ENCODE results near the gene GRK4.
"Not testable (repeated sequence)": the region's sequence is repeated elsewhere in the genome, so short reads cannot be mapped to it uniquely, and the experiment has no call there.

Gene GRK4

GRCh38 chr4:2963175-2963965 lies at the start of gene GRK4, which contains the start of gene NOP14:
TSS of gene GRK4 (plus strand) at chr4:2963571. CDS start at chr4:2964071, 500 bp downstream.
TSS of gene NOP14 (minus strand) at chr4:2963406. CDS start at chr4:2963319, 87 bp downstream.
- peak; percentile 92 to 95 (median 94) for DNase-seq (ENCODE audit: low read depth in 3 of 3)

DNA sequence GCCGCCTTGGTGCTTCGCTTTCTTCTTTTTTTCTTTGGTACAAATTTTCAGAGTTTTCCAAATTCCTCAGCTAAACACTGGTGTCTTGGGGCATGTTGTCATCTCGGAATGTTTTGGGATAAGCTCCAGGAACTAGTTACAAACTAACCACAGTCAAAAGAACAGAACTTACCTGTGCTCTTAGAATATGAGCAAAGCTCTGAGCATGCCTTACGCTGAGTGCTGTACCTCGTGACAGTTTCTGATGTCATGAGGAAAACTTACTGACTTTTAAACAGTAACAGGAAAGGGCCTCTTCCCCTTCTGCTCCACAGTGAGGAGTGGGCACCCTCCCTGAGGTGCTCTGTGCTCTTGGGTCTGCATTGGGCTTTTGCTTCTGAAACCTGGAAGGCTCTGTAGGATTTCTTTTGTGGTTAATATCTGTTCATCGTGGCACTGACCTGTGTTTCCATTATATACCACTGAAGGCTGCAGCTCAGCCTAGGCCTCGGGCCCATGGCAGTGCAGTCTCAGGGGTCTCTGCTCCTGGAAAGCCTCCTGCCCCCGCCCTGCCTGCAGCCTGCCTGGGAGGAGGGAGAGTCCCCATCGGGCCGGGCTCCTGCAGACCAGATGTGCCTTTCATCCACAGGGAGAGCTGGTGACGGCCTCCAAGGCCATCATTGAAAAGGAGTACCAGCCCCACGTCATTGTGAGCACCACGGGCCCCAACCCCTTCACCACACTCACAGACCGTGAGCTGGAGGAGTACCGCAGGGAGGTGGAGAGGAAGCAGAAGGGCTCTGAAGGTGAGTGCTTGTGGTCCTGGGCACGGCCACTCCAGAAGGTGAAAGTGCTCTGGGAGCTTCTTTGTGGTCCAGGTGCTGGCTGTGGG lies 48.9 kb upstream of the GRK4 start:
- DNase-seq (ENCODE audit: low read depth in 3 of 3): no peak

- DNase-seq (ENCODE audit: low read depth in 3 of 3): no peak
Measured at GRCh38 chr4:2915789-2916188, 47.6 kb upstream of the GRK4 start.

- DNase-seq (ENCODE audit: low read depth in 3 of 3): not testable (repeated sequence)
Measured at GRCh38 chr4:2916696-2917095, 46.7 kb upstream of the GRK4 start.

- DNase-seq (ENCODE audit: low read depth in 3 of 3): not testable (repeated sequence)
Measured at GRCh38 chr4:2918300-2918699, 45.1 kb upstream of the GRK4 start.

DNA sequence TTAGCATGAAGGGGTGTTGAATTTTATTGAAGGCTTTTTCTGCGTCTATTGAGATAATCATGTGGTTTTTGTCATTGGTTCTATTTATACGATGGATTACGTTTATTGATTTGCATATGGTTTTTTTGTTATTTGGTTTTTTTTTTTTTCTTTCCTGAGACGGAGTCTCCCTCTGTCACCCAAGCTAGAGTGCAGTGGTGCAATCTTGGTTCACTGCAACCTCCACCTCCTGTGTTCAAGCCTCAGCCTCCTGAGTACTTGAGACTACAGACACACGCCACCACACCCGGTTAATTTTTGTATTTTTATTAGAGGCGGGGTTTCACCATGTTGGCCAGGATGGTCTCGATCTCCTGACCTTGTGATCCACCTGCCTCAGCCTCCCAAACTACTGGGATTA lies 44.7 kb upstream of the GRK4 start:
- not testable (repeated sequence) for DNase-seq (ENCODE audit: low read depth in 3 of 3)

DNA sequence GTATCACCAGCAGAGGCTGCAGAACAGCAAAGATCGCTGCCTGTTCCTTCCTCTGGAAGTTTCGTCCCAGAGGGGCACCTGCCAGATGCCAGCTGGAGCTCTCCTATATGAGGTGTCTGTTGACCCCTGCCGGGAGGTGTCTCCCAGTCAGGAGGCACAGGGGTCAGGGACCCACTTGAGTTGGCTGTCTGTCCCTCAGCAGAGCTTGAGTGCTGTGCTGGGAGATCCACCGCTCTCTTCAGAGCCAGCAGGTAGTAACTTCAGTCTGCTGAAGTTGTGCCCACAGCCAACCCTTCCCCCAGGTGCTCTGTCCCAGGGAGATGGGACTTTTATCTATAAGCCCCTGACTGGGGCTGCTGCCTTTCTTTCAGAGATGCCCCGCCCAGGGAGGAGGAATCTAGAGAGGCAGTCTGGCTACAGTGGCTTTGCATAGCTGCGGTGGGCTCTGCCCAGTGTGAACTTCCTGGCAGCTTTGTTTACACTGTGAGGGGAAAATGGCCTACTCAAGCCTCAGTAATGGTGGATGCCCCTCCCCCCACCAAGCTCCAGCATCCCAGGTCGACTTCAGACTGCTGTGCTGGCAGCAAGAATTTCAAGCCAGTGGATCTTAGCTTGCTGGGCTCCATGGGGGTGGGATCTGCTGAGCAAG lies 40.8 kb upstream of the GRK4 start:
- not testable (repeated sequence) for DNase-seq (ENCODE audit: low read depth in 3 of 3)

DNA sequence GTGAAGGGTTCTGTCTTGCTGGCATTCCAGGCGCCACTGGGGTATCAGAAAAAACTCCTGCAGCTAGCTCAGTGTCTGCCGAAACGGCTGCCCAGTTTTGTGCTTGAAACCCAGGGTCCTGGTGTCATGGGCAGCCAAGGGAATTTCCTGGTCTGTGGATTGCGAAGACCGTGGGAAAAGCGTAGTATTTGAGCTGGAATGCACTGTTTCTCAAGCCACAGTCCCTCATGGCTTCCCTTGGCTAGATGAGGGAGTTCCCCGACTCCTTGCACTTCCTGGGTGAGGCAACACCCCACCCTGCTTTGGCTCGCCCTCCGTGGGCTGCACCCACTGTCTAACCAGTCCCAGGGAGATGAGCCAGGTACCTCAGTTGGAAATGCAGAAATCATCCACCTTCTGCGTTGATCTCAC lies 40.2 kb upstream of the GRK4 start:
- DNase-seq (ENCODE audit: low read depth in 3 of 3): no peak

DNA sequence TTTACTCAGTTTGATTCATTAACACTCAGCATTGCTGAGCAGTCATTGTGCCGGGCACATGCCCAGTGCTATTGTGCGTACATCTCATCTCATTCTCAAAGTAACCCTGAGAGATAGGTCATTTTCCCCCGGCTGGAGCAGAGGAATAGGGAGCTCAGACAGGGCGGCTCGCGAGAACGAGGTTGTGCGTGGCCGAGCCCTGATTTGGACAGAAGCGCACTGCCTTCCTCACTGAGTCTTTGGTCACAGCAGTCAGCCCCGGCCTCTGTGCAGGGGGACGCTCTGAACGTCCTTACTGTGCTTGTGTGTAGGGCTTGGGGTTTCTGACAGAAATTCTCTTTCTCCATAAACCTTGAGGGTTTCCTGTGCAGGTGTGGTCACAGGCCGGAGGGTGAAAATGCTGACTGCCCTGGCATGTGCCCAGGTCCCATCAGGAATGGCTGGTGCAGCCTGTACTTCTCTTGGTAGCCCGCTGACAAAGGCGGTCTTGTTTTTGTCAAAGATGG lies 39.6 kb upstream of the GRK4 start:
- no peak for DNase-seq (ENCODE audit: low read depth in 3 of 3)

GRCh38 chr4:2924286-2924685 lies 39.1 kb upstream of the GRK4 start:
- DNase-seq (ENCODE audit: low read depth in 3 of 3): no peak

GRCh38 chr4:2924765-2925301 lies 38.5 kb upstream of the GRK4 start:
- no peak for DNase-seq (ENCODE audit: low read depth in 3 of 3)

- DNase-seq (ENCODE audit: low read depth in 3 of 3): no peak
Measured at GRCh38 chr4:2925496-2925895, 37.9 kb upstream of the GRK4 start.

- no peak for DNase-seq (ENCODE audit: low read depth in 3 of 3)
Measured at GRCh38 chr4:2925931-2926860, 37.2 kb upstream of the GRK4 start.

DNA sequence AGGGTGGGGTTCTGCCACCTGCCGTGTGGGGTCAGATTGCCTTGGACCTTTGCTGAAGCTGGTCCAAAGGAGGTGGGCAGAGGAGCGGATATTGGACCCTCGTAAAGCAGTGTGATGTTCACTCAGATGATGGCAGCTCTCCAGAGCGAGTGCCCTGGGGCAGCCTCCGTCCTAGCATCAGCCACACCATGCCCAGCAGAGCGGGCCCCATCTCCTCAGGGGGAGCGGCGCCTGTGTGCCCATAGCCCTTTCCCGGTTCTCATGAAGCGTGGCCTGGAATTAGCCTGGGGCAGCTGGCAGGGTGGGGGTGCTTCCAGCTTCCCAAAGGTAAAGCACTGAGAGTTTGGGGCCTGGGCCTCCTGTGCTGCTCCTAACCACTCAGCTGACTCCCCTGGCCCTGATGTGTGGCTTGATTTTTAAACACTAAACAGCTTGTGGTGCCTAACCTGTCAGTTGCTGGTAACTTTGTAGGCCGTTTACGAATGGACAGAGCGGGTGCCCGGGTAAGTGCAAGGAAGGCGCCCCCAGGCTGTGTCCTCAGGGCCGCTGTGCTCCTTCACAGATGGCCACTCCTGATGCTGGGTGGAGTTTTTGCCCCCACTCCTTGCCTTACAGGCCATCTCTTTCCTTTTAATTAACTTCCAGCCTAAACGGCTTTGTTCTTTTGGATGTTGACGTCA lies 36.2 kb upstream of the GRK4 start:
- no peak for DNase-seq (ENCODE audit: low read depth in 3 of 3)

GRCh38 chr4:2927696-2928075 lies 35.7 kb upstream of the GRK4 start:
- DNase-seq (ENCODE audit: low read depth in 3 of 3): no peak

GRCh38 chr4:2928242-2929176 lies 34.9 kb upstream of the GRK4 start:
- no peak for DNase-seq (ENCODE audit: low read depth in 3 of 3)

DNA sequence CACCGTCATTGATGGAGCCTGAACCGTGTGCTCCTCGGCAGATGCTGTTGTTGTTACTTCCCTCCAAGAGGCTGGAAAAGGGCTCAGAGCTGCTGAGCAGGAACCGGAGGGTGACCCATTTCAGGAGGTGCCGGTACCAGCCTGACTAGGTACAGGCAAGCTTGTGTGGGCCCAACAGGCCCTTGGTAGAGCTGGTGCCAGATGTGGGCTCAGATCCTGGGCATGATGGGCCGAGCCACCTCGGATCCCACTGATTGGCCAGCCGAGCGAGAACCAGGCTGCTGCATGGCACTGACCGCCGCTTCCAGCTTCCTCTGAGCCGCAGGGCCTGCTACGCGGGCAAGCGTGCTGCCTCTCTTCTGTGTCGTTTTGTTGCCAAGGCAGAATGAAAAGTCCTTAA lies 33.9 kb upstream of the GRK4 start:
- DNase-seq (ENCODE audit: low read depth in 3 of 3): no peak

DNA sequence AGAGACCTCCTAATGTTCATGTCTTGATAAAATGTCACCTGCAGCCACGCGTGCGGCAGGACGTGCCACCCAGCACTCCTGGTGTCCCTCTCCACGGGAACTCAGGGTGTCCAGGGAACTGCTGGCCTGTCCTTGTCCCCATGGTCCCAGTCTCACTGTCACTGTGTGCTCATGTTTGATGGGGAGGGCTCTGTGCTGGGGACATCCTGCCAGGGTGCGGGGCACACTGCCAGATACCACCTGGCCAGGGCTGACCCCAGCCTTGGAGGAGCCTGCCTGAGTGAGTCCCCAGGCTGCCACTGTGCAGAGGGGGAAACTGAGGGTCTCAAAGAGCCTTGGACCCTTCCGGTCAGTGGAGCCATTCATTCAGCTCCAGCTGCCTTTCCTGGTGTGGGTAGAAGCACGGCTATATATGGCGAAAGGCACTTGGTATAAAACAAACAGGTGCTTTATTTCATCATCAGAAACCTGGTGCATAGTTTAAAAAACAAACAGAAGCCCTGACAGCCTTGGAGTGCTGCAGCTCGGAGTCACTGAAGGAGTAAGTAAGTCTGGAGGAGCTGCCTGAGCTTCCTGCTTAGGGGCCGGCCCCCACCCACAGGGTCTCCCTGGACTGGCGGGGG lies 33.1 kb upstream of the GRK4 start:
- DNase-seq (ENCODE audit: low read depth in 3 of 3): no peak

All from stimulated activated CD4-positive, alpha-beta T cell treated with anti-CD3 and anti-CD28 coated beads, TNF-alpha, amount 100 ng/mL, for 4 hours (primary cell).